GM18520 (cell line): ENCODE results near the gene GJC1.

ENCODE experiments used
- ATAC-seq: cut with Tn5 transposase; IDR thresholded peaks from one replicate; pipeline ENCODE4 v1.9.1; 2021; ENCODE audit not compliant: unreplicated experiment

Gene GJC1

GRCh38 chr17:44779211-44780025 lies 50.7 kb downstream of the GJC1 start:
- ATAC-seq = no peak

DNA sequence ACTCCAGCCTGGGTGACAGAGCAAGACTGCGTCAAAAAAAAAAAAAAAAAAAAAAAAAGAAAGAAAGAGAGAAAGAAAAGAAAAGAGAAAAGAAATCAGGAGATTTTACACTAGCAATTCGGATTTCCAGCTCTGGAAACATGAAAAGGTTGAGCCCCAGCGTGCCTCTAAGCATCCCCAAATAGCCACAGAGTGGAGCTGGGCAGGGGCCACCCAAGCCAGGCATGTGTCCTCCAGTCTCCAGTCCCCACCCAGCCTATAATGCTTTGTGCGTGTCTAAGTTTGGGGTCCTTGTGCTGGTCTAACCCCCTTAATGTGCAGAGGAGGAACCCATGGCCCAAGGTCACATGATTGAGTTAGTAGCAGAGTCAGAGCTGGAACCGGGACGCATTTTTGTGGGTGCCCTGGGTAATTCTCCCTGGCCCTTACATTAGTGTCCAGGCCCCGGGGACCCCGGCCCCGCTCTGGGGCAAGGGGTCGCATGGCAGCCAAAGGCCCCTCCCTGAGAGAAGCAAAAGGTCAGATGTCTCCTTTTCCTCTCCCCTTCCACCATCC lies 51.4 kb downstream of the GJC1 start:
- ATAC-seq = no peak

DNA sequence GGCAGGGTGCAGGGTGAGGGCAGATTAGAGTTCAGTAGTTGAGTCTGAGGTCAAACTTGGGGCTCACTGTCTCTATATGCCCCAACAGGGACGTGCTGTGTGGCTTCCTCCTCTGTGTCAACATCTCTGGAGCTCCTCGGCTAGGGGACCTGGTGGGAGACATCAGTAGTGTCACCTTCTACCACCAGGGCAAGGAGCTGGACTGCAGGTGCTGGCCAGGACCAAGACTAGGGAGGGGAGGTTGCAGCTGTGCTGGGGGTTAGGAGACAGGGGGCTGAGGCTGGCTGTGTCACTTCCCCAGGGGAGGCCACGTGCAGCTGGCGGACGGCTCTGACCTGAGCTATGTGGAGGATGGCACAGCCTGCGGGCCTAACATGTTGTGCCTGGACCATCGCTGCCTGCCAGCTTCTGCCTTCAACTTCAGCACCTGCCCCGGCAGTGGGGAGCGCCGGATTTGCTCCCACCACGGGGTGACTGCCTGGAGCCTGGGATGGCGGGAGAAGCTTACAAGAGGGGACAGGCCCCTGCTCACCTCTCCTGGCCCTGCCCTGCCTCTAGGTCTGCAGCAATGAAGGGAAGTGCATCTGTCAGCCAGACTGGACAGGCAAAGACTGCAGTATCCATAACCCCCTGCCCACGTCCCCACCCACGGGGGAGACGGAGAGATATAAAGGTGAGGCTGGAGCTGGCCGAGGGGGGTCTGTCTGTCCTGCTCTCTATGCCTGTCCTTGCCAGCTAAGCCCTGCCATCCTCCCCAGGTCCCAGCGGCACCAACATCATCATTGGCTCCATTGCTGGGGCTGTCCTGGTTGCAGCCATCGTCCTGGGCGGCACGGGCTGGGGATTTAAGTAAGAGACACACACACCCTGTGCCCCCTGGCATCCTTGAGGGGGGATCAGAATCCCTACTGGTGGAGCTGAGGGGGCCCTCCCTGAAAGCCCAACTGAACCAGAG lies 52.4 kb downstream of the GJC1 start:
- no peak for ATAC-seq

DNA sequence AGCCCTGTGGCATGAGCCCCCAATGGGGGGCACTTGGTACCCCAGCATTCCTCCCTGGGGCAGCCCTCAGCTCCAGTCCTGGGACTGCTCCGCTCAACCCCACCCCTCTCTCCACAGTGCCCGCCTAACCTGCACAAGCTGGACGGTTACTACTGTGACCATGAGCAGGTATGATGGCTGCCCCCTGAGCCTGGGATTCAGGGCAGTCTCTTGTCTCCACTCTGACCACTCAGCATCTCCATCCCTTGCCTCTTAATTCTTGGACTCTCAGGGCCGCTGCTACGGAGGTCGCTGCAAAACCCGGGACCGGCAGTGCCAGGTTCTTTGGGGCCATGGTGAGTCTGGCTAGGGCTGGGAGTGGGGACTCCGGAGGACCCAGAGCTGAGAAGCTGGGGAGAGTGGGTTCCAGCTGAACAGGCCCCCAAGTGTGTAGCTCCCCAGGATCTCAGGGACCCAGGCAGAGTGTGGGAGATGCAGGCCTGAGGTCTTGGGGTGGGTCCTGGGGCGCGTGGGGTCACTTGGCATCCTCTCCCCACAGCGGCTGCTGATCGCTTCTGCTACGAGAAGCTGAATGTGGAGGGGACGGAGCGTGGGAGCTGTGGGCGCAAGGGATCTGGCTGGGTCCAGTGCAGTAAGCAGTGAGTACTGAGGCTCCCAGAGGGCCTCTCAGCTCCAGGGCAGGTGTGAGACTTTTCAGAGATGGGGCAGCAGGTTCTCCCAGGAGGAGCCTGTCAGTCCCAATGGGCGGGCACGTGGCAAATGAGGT lies 53.3 kb downstream of the GJC1 start:
- no peak for ATAC-seq

GRCh38 chr17:44775838-44776621 lies 54.1 kb downstream of the GJC1 start:
- no peak for ATAC-seq

- peak; percentile 81 for ATAC-seq
Measured at GRCh38 chr17:44775136-44775837, 54.8 kb downstream of the GJC1 start.

DNA sequence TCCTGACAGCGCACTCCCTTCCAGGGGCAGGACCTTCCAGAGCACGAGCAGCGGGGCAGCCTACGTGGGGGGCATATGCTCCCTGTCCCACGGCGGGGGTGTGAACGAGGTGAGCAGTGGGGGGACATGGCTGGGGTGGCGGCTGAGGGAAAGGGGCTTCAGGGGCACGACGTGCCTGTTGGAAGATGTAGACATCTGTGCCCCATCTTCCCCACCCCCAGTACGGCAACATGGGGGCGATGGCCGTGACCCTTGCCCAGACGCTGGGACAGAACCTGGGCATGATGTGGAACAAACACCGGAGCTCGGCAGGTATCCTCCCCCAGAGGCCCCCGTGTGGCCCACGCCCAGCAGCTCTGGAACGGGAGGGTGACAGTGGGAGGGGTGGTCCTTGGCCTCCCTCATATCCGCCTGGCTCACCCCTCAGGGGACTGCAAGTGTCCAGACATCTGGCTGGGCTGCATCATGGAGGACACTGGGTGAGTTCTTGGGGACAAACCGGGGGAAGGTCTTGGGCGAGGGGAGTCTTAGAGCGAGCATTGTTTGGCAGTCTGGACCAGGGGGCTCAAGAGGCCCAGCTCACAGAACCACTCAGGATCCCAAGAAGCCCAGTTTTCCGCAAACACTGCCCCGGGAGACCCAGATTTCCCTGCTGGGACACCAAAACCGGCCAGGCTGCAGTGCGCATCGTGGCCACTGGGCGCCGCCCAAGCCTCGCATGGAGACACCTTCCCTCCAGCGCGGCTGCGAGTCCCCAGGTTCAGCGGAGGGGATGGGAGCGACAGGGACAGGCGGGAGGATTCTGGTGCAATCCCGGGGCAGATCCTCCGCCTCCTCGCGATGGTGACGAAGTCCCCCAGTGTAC lies 55.6 kb downstream of the GJC1 start:
- ATAC-seq = peak; percentile 33

DNA sequence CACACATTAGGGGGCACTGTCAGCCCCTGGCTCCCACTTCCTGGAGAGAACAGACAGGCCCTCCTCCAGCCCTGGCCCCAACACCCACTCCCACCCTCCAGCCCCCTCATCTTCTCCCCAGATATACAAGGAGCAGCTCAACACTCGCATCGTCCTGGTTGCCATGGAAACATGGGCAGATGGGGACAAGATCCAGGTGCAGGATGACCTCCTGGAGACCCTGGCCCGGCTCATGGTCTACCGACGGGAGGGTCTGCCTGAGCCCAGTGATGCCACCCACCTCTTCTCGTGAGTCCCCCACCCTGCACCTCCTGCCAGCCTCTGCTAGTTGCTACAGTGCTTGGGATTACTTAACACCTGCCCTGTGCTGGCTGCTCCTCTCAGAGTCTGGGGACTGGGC lies 56.9 kb downstream of the GJC1 start:
- ATAC-seq = no peak

DNA sequence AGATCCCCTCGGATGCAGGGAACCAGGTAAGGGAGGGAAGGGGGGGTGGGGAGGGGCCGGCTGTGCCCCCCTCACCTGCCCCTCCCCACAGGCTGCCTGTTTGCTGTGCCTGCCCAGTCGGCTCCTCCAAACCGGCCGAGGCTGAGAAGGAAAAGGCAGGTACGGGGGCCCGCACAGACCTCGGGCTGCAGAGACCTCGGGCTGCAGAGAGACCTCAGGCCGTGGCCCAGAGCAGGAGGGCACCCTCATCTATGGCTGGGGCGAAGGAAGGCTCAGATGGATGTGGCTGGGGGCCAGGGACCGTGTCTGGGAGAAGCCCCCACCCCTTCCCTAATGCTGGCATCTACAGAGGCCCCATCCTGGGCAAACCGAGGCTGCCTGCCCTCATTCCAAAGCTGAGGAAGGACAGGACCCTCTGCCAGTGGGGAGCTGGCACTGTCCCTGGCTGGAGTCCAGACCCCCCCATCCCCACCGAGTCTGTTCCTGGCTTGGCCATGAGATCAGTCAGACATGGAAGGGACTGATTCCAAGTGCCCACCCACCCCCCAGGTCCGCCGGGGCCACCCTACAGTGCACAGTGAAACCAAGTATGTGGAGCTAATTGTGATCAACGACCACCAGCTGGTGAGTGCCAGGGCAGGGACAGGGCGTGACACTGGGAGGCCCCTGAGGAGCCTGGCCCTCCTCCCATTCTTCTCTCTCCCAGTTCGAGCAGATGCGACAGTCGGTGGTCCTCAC lies 57.6 kb downstream of the GJC1 start:
- no peak for ATAC-seq

- no peak for ATAC-seq
Measured at GRCh38 chr17:44770166-44770925, 59.7 kb downstream of the GJC1 start.

- no peak for ATAC-seq
Measured at GRCh38 chr17:44769647-44770084, 60.4 kb downstream of the GJC1 start.

- no peak for ATAC-seq
Measured at GRCh38 chr17:44769230-44769629, 60.9 kb downstream of the GJC1 start.

DNA sequence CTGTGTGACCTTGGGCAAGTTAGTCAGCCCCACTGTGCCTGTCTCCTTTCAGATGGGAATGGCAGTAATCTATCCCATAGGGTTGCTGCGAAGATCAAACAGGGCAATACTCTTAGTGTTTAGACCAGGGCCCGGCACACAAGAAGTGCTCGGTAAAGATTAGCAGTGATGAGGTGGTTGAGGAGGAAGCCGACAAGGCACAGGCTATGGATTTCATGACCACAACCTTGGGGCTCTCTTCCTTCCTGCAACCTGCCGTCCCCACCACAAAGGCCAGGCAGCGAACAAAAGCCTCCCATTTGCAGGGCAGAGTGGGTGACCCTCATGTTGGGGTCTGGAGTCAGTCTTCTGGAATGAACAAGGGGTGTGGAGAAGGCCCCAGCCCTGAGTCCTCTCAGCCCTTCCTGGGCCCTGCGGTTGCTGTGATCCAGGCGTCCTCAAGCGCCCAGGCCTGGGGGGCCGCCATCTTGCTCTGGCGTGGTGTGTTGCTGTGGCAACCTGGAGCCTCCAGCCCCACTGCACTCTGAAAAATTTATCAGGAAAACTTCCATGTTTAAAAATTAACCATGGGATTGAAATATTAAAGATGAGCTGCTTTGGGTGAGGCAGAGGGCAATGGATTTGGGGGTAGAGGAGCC lies 61.5 kb downstream of the GJC1 start:
- no peak for ATAC-seq

DNA sequence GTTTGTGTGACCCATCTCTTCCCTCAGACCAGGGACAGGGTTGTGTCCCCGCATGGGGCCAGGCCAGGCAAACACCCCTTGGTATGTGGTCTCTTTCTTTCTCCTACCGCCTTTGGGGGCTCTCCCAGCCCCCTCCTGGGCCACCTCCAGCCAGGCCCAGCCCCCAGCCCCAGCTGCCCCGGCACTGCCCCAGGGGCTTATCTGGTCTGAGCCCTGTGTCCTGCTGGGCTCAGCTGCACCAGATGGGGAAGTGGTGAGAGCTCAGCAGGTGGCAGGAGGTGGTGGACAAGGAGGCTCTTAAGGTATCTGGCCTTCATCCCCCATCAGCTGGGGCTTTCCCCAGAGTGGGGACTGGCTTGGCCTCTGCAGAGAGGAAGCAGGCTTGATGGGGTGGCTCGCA lies 62.6 kb downstream of the GJC1 start:
- ATAC-seq = no peak

- ATAC-seq = no peak
Measured at GRCh38 chr17:44766409-44767038, 63.6 kb downstream of the GJC1 start.

DNA sequence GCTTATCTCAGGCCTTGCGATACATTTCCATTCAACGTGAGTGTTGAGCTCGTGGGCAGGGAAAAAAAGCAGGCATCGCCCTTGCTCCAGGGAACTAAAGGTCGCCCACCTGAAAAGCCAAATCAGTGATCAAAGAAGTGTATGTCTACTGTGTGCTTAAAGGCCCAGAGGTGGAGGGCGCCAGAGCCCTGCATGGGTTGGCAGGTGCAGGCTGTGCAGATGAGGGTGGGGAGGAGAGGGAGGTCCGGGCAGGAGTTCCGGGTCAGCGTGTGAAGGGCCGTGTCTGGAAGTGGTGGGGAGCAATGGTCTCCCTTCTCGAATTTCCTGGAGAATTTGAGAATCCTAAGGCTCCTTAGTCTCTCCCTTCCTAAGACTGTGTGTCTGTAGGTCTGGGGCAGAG lies 64.1 kb downstream of the GJC1 start:
- ATAC-seq = no peak
